OCI-LY3 (cell line): Measurements from ENCODE around the gene NSUN5.
"Not testable (repeated sequence)": the region's sequence is repeated elsewhere in the genome, so short reads cannot be mapped to it uniquely, and the experiment has no call there.

Experiments
- CTCF ChIP-seq: fragments of 200-600, 300-600 bp; sonication (generic); IDR thresholded peaks from 2 replicates; pipeline ENCODE4 v1.5.1; 2014; ENCODE audit warnings: antibody characterized with exemption, low read length, low read depth
- EZH2phosphoT487 ChIP-seq: fragments of 200-600 bp; shearing (Covaris generic); IDR thresholded peaks from 2 replicates; pipeline ENCODE4 v1.6.1; 2018; ENCODE audit warnings: antibody characterized with exemption, mixed run types, low read depth

- TF ChIP-seq CTCF, EZH2phosphoT487: not testable (repeated sequence)
Measured at GRCh38 chr7:73267813-73268212, 40.8 kb downstream of the NSUN5 start.
